ENCODE results near the gene HHAT.

DNA sequence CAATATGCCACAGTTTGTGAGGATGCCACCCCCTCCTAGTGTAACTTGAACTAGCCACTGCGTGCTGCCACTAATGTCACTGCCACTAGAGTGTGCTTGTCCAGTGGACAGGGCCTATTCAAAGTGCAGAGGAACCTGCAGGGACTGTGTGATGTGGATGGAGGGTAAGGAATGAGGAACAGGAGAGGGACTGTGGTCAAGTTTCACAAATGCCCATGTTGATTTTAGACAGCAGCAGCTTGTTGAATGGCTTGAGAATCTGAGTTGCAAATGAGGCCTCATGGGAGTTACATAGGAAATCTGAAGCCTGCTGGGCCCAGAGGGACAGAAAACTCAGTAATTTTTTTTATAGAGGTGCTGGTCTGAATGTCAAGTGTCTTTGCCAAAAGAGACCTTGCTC is 112.3 kb downstream of the HHAT start:
- TF ChIP-seq, protein P1, sequence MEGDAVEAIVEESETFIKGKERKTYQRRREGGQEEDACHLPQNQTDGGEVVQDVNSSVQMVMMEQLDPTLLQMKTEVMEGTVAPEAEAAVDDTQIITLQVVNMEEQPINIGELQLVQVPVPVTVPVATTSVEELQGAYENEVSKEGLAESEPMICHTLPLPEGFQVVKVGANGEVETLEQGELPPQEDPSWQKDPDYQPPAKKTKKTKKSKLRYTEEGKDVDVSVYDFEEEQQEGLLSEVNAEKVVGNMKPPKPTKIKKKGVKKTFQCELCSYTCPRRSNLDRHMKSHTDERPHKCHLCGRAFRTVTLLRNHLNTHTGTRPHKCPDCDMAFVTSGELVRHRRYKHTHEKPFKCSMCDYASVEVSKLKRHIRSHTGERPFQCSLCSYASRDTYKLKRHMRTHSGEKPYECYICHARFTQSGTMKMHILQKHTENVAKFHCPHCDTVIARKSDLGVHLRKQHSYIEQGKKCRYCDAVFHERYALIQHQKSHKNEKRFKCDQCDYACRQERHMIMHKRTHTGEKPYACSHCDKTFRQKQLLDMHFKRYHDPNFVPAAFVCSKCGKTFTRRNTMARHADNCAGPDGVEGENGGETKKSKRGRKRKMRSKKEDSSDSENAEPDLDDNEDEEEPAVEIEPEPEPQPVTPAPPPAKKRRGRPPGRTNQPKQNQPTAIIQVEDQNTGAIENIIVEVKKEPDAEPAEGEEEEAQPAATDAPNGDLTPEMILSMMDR (optimal IDR thresholded peaks at IDR 0.05 in 1 of 3, IDR thresholded peaks at IDR 0.05 in 1 of 3, conservative IDR thresholded peaks at IDR 0.05 in 1 of 3; ENCODE audit: extremely low read depth in 1 of 3, insufficient read depth in 2 of 3, low read length in 3 of 3), result no peak
- TF ChIP-seq EZH2 (IDR thresholded peaks at IDR 0.05; ENCODE audit: low read length), result no peak
